Amniotic epithelial cell (primary cell): ENCODE data around the gene AGPAT1.
"Not testable (repeated sequence)": the region's sequence is repeated elsewhere in the genome, so short reads cannot be mapped to it uniquely, and the experiment has no call there.

Experiments
- DNase-seq: peaks from one replicate; pipeline ENCODE4 v3.0.0-alpha.2; 2010; ENCODE audit warnings: low read depth

The AGPAT1 gene, protein sequence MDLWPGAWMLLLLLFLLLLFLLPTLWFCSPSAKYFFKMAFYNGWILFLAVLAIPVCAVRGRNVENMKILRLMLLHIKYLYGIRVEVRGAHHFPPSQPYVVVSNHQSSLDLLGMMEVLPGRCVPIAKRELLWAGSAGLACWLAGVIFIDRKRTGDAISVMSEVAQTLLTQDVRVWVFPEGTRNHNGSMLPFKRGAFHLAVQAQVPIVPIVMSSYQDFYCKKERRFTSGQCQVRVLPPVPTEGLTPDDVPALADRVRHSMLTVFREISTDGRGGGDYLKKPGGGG

GRCh38 chr6:32175711-32176475 lies at the start of gene AGPAT1:
TSS of gene AGPAT1 (minus strand) at chr6:32176084. CDS start at chr6:32171496, 4,588 bp downstream.
- DNase-seq = peak; percentile 96

DNA sequence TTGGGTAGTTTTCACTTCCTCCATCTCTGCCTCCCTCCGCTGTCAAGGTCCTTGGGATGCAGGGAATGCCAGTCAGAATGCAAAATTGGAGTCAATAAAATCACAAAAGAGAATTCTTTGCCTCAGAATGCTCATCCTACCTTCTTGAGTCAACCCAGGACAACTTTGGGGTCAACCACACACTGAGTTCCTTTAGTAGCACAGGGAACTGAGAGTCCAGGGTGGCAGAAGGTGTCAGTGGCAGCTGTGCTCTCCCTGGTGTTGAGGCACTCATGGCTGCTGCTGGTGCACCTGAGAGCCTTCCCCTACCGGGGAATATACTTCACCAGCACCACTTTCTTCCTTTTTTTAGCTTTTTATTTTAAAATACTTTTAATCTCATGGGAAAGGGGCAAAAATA lies 48.8 kb upstream of the AGPAT1 start:
- no peak for DNase-seq

DNA sequence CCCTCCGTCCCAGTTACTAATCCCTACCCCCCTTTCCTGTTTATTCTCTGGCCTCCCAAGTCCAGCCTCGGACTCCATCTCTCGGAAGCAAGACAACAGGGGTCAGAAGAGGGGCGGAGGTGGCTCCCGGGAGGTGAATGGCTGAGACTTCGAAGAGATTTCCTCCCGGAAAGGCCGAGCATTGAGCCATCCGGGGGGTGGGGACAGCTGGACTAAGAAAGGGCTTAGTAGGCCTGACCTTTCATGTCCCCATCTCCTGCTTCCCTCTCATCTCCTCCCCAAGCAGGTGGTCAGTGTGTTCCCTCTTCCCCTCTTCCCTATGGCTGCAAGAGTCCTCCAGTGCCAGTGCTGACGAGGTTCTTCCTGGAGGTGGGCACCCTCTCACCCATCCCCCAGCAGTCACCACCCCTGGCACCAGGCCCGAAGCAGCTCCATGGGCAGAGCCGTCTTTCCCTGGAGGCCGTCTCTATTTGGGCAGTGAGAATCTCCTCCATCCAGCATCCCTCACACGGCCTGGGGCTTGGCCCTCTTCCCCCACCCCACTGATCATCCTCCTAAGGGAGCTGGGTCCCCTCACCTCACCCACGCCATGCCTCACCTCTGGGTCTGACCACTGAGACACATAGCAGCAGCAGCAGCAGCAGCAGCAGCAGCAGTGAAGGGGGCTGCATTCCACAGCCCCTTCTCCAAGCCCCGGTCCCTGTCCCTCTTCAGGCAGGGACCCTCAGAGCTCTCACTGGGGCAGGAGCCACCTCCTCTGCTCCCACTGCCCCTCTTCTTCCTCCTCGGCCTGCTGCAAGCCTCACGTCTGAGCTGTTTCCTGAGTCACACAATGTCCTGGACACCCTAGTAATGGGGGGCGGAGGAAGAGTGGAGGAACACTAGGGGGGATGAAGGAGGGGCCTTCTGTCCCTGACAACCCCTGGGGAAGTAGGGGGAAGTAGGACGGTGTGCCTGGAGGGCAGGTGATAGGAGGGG lies 47.7 kb upstream of the AGPAT1 start, which contains the start of gene NOTCH4:
TSS of gene NOTCH4 (minus strand) at position 810 of the 978 bp plus-strand sequence. CDS start at position 671, 139 bp downstream.
- no peak for DNase-seq

DNA sequence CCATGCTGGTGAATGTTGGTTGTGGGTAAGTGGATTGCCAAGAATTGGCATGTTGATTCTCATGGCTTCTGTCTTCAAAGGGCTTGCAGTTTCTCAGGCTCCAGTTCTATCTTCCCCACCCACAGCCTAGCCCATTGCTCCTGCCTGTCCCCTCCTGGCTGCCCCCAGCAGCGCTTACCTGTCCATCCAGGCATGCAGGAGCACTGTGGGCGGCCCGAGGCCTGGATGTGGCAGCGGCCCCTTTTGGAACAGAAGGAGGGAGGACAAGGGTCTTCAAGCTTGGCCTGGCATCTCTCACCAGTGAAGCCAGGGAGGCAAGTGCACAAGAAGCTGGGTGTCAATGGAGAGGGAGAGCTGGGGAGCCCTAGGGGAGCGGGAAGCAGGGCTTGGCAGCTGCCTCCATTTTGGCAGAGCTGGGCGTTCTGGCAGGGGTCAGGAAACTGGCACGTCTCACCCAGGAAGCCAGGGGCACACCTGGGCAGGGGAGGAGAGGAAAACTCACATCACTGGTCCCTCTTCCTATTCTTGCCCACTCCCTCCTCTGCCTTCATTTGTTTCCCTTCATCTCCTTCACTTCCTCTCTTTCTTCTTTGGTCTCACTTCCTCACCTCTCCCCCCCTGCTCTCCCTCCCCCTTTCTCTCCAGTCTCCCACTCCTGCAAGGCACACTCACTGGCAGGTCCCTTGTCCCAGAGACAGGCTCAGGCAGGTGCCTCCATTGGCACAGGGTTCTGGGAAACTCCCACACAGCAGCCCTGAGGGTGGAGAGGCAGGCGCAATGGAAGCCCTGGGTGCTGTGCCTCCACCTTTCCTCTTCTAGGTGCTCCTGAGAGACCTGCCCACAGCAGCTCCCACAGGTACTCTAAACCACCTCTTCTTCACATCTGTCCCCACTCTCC lies 46.7 kb upstream of the AGPAT1 start:
- no peak for DNase-seq

DNA sequence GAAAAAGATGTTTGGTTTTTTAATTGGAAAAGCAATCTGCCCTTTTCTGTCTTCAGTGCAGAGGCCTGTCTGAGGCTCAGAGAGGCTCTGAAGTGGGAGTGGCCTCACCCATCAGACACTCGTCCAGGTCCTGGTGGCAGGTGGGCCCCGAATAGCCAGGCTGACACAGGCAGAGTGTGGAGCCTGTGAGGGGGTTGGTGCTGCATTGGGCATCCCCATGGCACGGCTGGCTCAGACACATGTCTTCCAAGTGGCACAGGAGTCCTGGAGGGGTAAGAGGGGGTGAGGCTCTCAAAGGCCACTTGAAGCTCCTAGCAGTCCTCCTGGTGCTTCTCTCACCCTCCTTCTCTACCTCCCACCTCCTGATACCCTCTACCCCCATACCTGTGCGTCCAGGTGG lies 44.1 kb upstream of the AGPAT1 start:
- no peak for DNase-seq

GRCh38 chr6:32218167-32218566 lies 42.3 kb upstream of the AGPAT1 start:
- DNase-seq = no peak

DNA sequence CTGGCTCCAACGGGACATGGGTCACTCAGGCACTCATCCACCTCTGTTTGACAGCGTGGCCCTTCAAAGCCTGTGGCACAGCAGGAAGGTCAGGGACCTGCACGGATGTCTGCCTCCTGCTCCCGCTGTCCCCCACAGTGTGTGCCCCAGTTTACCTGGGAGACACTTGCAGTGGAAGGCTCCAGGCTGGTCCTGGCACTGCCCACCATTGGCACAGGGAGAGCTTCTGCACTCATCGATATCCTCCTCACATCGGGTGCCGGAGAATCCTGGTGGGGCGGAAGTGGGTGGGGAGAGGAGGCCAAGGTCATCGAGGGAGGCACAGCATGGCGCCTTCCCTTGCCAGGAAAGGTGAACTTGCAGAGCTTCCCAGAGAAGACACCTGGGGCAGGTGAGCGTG lies 41.1 kb upstream of the AGPAT1 start:
- DNase-seq = no peak

- DNase-seq = no peak
These were observed 40.4 kb upstream of the AGPAT1 start for GRCh38 chr6:32216285-32216684.

DNA sequence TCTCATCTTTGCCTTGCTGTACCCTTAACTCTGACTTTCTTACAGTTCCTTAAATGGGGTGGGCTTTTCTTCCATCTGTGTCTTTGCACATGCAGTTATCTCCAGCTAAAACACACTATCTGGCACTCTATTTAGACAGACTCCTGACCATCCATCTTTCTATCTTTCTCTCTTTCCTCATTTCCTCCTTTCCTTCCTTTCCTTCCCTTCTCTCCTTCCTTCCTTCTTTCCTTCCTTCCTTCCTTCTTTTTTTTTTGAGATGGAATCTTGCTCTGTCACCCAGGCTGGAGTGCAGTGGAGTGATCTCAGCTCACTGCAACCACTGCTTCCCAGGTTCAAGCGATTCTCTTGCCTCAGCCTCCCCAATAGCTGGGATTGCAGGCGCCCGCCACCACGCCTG lies 39.7 kb upstream of the AGPAT1 start:
- no peak for DNase-seq

- DNase-seq = no peak
These were observed 38.2 kb upstream of the AGPAT1 start for GRCh38 chr6:32214126-32214525.

DNA sequence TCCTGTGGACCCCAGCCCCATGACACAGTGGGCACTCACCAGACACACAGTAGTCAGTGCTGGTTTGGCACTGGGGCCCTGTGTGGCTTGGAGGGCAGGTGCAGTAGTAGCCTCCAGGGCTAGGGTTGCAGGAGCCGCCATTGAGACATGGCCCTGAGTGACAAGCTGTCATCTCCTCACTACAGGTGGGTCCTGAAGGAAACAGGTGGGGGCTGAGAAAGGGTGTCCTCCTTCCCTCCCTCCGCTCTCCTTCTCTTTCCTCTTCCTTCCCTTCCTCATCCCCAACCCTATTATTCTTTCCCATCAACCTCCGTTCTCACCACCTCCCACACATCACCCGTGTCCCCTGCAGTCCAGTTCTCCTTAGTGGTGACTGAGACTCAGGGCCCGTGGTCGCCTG lies 37.8 kb upstream of the AGPAT1 start:
- DNase-seq = no peak

DNA sequence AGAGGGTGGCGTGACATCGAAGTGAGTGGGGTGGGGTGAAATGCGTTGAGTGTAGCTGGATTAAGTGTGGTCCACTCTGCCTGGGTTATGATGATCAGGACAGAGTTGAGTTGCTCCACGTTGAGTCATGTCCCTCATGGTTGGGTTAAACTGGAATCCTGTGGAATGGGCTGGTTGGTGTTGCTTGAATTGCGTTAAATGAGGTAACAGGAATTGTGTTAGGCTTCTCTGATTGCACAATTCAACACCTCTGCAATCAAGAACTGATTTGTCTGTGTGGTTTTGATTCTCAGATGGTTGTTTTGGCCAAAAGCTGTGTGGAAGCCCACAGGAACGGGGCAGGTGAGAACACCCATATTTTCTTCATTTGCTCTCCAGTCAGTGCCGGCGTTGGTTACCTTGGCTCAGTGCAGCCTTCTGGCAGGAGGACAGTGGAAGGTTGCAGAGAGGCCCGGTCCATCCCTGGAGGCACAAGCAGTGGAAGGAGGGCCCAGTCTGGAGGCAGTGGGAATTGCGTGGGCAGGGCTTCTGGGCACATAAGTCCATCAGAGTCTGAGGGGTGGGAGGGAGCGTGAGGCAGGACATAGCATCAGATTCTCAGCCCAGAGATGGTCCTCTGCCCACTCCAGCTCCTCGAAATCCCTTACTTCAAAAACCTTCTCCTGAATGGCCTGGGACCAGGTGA lies 36.3 kb upstream of the AGPAT1 start:
- peak; percentile 8 for DNase-seq

- DNase-seq = not testable (repeated sequence)
These were observed 35.5 kb upstream of the AGPAT1 start for GRCh38 chr6:32211432-32211831.

DNA sequence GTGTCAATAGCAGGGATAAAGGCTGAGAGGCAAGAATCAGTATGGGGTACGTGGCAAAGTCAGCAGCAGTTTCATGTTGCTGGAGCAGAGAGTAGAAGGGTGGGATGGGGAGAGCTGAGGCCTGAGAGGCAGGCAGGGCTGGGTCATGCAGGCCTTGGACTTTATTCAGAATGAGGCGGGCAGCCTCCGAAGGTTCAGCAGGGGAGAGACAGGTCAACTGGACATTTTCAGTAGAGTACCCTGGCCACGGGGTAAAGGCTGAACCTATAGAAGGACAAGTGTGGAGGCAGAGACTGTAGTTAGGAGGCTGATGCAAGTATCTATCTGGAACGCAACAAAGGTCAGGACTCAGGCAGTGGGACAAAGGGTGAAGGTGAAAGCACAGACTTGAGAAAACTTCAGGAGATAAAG lies 34.3 kb upstream of the AGPAT1 start:
- DNase-seq = no peak

- no peak for DNase-seq
These were observed 33.1 kb upstream of the AGPAT1 start for GRCh38 chr6:32208996-32209395.

GRCh38 chr6:32204268-32204715 lies 28.4 kb upstream of the AGPAT1 start:
- DNase-seq = no peak

- DNase-seq = no peak
These were observed 27.8 kb upstream of the AGPAT1 start for GRCh38 chr6:32203426-32204267.

DNA sequence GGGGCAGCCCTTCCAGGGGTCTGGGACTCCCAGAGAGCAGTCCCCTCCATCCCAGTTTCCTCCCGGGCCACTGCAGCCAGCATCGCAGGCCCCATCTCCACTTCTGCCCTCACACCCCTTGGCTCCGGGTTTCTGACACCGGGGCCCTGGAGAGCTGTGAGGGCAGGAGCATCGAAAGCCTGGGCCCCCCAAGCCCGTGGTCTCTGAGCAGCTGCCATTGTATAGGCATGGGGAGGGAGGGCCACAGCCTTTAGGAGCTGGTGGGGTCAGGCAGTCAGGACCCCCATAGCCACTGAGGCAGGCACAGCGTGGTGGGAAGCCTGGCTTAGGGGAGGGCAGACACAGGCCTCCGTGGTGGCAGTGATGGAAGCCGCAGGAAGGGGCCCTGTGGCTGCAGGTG lies 26.3 kb upstream of the AGPAT1 start:
- no peak for DNase-seq

GRCh38 chr6:32200711-32201475 lies 25.0 kb upstream of the AGPAT1 start:
- DNase-seq = no peak
